HCEC 1CT (cell line): Measurements from ENCODE around the gene CHST11.
"Not testable (repeated sequence)": the region's sequence is repeated elsewhere in the genome, so short reads cannot be mapped to it uniquely, and the experiment has no call there.

Experiments used
- DNase-seq: peaks from one replicate; pipeline ENCODE4 v3.0.0-alpha.2; 2017

The CHST11 gene

GRCh38 chr12:104568487-104568868, 111.7 kb downstream of the CHST11 start:
- no peak for DNase-seq

- DNase-seq, result no peak
Measured at GRCh38 chr12:104568935-104569334, 112.2 kb downstream of the CHST11 start.

GRCh38 chr12:104569346-104570173, 112.8 kb downstream of the CHST11 start:
- no peak for DNase-seq

GRCh38 chr12:104570174-104570907, 113.6 kb downstream of the CHST11 start:
- no peak for DNase-seq

GRCh38 chr12:104571328-104571727, 114.6 kb downstream of the CHST11 start:
- no peak for DNase-seq

- DNase-seq, result not testable (repeated sequence)
Measured at GRCh38 chr12:104574353-104574752, 117.6 kb downstream of the CHST11 start.

- not testable (repeated sequence) for DNase-seq
Measured at GRCh38 chr12:104574758-104575157, 118.0 kb downstream of the CHST11 start.

GRCh38 chr12:104575442-104576186, 118.9 kb downstream of the CHST11 start:
- no peak for DNase-seq

- DNase-seq, result no peak
Measured at GRCh38 chr12:104576187-104576778, 119.5 kb downstream of the CHST11 start.

GRCh38 chr12:104576980-104577580, 120.3 kb downstream of the CHST11 start:
- no peak for DNase-seq

GRCh38 chr12:104577581-104577981, 120.8 kb downstream of the CHST11 start:
- DNase-seq, result no peak

GRCh38 chr12:104578453-104578852, 121.7 kb downstream of the CHST11 start:
- peak; percentile 63 for DNase-seq

- DNase-seq, result no peak
Measured at GRCh38 chr12:104579718-104580495, 123.2 kb downstream of the CHST11 start.

GRCh38 chr12:104581005-104581570, 124.3 kb downstream of the CHST11 start:
- DNase-seq, result no peak

- no peak for DNase-seq
Measured at GRCh38 chr12:104582739-104583138, 126.0 kb downstream of the CHST11 start.

- no peak for DNase-seq
Measured at GRCh38 chr12:104583301-104583700, 126.6 kb downstream of the CHST11 start.

- DNase-seq, result no peak
Measured at GRCh38 chr12:104585448-104586055, 128.8 kb downstream of the CHST11 start.

GRCh38 chr12:104586351-104586919, 129.7 kb downstream of the CHST11 start:
- DNase-seq, result no peak

GRCh38 chr12:104588047-104588920, 131.5 kb downstream of the CHST11 start:
- peak; percentile 89 for DNase-seq
